Effector memory CD4-positive, alpha-beta T cell (primary cell): ENCODE measurements around the gene LDHB.

Source experiments
- DNase-seq, 3 donors: peaks; one replicate each; pipeline ENCODE4 v3.0.0-alpha.2; 2020
- H3K27ac ChIP-seq: 2 replicates; pipeline ENCODE4 v1.7.0; 2013; ENCODE audit warnings: mild to moderate bottlenecking, low read length, moderate library complexity; ENCODE audit not compliant: insufficient read depth, poor library complexity, severe bottlenecking
- H3K27me3 ChIP-seq: replicated peaks from 2 replicates; pipeline ENCODE4 v1.7.0; 2013; ENCODE audit warnings: mild to moderate bottlenecking, low read length; ENCODE audit not compliant: insufficient read depth, control insufficient read depth, poor library complexity, severe bottlenecking
- H3K36me3 ChIP-seq: 2 replicates; pipeline ENCODE4 v1.7.0; 2013; ENCODE audit warnings: mild to moderate bottlenecking, low read length, moderate library complexity; ENCODE audit not compliant: control insufficient read depth, insufficient read depth
- H3K4me1 ChIP-seq: 2 replicates; pipeline ENCODE4 v1.7.0; 2013; ENCODE audit warnings: low read length, mild to moderate bottlenecking; ENCODE audit not compliant: control insufficient read depth, insufficient read depth, poor library complexity, severe bottlenecking
- H3K4me3 ChIP-seq: 2 replicates; pipeline ENCODE4 v1.7.0; 2013; ENCODE audit warnings: low read length, low read depth, mild to moderate bottlenecking; ENCODE audit not compliant: insufficient read depth, poor library complexity, severe bottlenecking
- H3K9me3 ChIP-seq: 2 replicates; pipeline ENCODE4 v1.7.0; 2013; ENCODE audit warnings: mild to moderate bottlenecking, low read length, moderate library complexity; ENCODE audit not compliant: control insufficient read depth

LDHB gene

GRCh38 chr12:21615431-21615830, 42.2 kb downstream of the LDHB start:
- H3K4me1 ChIP-seq: peaks cover 33% of the 10 kb centered on the region
- peak overlapping the region; percentile 60 for H3K27ac ChIP-seq
- no peak overlapping the region for H3K4me3 ChIP-seq
- no peaks in the 10 kb centered on the region for H3K27me3 ChIP-seq
- H3K36me3 ChIP-seq: no peaks in the 10 kb centered on the region
- no peak for DNase-seq
- H3K9me3 ChIP-seq: no peaks in the 10 kb centered on the region

- Histone ChIP-seq H3K9me3 (no peaks in the 10 kb centered on the region), H3K27ac (peak overlapping the region; percentile 60), H3K4me1 (peaks cover 33% of the 10 kb centered on the region), H3K27me3 (no peaks in the 10 kb centered on the region), H3K36me3 (no peaks in the 10 kb centered on the region), H3K4me3 (no peak overlapping the region)
- DNase-seq: no peak
These were observed 43.1 kb downstream of the LDHB start for GRCh38 chr12:21614506-21614905.

DNA sequence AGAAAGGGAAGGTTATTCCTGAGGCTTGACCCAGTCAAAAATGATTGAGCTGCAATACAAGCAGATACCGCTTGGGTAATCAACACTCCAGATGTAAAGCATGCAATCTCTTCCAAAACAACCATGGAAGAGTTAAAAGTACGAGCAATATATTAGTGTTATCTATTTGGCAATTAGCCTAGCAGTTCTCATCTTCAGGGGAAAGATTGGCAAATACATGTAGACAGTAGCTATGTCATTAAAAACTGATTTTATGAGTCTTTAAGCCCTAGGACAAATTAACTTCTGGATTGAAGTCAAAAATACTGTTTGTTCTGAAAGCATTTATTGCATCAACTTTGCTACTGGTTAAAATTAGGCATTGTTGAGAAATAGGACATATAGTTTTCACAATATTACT, 43.7 kb downstream of the LDHB start:
- peak overlapping the region; percentile 0 for H3K4me3 ChIP-seq
- H3K4me1 ChIP-seq: peaks cover 33% of the 10 kb centered on the region
- H3K27ac ChIP-seq: peak overlapping the region; percentile 60
- no peaks in the 10 kb centered on the region for H3K27me3 ChIP-seq
- no peaks in the 10 kb centered on the region for H3K36me3 ChIP-seq
- no peak for DNase-seq
- no peaks in the 10 kb centered on the region for H3K9me3 ChIP-seq

- Histone ChIP-seq H3K4me1 (peaks cover 5% of the 10 kb centered on the region), H3K27me3 (no peaks in the 10 kb centered on the region), H3K27ac (no peak overlapping the region), H3K9me3 (no peaks in the 10 kb centered on the region), H3K4me3 (no peak overlapping the region), H3K36me3 (no peaks in the 10 kb centered on the region)
- no peak for DNase-seq
These were observed 49.4 kb downstream of the LDHB start for GRCh38 chr12:21608196-21608595.

DNA sequence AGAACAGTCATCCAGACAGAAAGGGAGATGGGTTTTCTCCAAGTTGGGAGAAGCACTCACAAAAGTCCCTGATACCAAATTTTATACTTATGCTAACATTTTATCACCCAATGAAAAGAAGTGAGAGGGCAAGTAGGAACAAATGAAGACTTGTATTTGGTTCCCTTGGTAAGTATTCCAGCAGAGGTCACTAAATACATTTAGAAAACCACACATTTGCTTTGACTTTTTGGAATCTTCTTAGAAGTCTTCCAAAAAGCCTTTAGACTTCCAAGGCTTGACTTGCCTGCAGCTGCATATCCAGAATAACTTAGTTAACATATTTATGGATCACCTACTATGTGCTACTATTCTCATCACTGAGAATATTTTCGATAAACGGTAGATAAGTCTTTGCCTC, 49.9 kb downstream of the LDHB start:
- Histone ChIP-seq H3K36me3 (no peaks in the 10 kb centered on the region), H3K9me3 (no peaks in the 10 kb centered on the region), H3K27ac (no peak overlapping the region), H3K4me1 (peaks cover under 1% of the 10 kb centered on the region), H3K4me3 (no peak overlapping the region), H3K27me3 (no peaks in the 10 kb centered on the region)
- no peak for DNase-seq

DNA sequence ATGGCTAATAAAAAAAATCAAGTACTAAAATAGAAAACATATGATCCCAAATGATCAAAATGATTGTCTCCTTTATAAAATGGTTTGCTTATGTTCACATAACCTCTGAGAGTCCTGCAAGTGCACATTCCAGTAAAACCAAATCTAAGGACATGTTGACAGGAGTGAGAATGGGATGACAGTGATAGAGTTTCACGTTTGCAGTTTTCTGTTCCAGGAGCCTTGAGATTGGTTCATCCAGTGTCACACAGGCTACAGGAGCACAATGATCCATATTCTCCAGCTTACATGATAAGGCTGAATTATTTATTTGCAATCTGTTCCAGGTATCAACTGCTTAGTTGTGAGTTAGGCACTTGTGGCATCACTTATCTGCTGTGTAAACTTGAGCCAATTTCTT, 51.5 kb downstream of the LDHB start:
- no peak overlapping the region for H3K27ac ChIP-seq
- H3K4me1 ChIP-seq: no peaks in the 10 kb centered on the region
- H3K27me3 ChIP-seq: no peaks in the 10 kb centered on the region
- no peaks in the 10 kb centered on the region for H3K9me3 ChIP-seq
- H3K4me3 ChIP-seq: no peak overlapping the region
- H3K36me3 ChIP-seq: no peaks in the 10 kb centered on the region
- no peak for DNase-seq

DNA sequence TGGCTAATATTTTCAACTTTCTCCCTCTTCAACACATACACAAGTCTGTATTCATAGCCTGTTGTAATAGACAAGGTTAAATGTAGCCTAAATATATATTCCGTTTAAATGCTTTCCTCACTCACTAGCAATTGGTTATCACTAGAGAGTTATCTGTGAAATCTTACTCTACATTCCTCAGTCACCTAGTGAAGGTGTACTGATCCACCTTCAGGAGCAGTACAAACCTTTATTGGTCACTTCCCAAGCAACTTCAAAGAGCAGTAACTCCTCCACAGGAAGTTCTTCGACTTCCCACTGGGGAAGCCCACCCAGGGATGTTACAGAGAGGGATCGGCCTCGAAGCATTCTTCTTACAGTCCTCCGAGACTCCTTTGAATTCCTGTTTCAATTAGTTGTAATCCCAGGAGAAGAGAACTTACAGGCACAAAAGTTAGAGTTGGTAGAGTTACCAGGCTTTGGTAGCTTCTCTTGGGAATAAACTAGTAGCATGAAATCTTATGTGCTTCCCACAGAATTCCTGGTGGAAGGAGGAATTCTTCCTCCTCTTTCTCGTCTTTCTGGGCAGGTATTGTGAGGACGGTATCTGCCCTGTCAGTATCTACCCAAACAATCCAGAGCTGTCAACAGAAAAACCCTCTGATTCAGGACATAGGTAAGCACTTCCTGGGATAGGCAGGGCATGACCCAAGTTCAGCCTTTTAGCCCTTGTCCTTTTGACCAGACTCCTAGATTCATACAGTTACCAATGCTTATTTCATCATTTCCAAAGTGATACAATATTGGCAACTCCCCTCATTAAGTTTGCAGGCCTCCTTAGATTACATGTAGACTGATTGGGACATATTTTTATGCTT, 53.2 kb downstream of the LDHB start, which contains the start of gene GYS2:
GYS2 (minus strand) TSS at position 603 of the 857 bp plus-strand sequence; CDS start at position 348, 255 bp downstream.
- no peaks in the 10 kb centered on the region for H3K9me3 ChIP-seq
- no peak within 1 kb of the TSS for H3K4me3 ChIP-seq
- no peaks in the 10 kb centered on the region for H3K36me3 ChIP-seq
- DNase-seq: no peak
- no peaks in the 10 kb centered on the region for H3K4me1 ChIP-seq
- H3K27ac ChIP-seq: no peak within 1 kb of the TSS
- H3K27me3 ChIP-seq: no peaks in the 10 kb centered on the region

DNA sequence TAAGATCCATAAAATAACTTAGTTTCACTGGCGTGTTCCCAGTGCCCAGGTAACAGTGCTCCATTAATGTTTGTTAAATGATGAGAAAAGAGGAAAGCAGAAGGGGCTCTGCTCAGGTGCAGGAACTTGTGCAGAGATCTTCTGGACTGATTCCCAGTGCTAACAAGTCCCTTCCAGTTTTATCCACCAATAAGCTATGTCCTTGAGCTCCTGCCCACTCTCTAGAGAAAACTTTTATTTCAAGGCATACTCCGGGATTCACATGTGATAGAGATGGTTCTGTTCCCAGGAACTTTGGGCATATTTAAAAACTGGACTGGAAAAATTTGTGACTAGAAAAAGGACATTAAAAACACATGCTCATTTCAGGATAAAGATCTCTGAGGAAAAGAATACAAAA, 54.9 kb downstream of the LDHB start:
- no peak for DNase-seq
- Histone ChIP-seq H3K27ac (no peak overlapping the region), H3K27me3 (no peaks in the 10 kb centered on the region), H3K9me3 (no peaks in the 10 kb centered on the region), H3K36me3 (no peaks in the 10 kb centered on the region), H3K4me1 (no peaks in the 10 kb centered on the region), H3K4me3 (no peak overlapping the region)

- Histone ChIP-seq H3K27me3 (no peaks in the 10 kb centered on the region), H3K4me3 (no peak overlapping the region), H3K9me3 (no peaks in the 10 kb centered on the region), H3K27ac (no peak overlapping the region), H3K36me3 (no peaks in the 10 kb centered on the region), H3K4me1 (no peaks in the 10 kb centered on the region)
- DNase-seq: no peak
These were observed 57.4 kb downstream of the LDHB start for GRCh38 chr12:21600196-21600595.

DNA sequence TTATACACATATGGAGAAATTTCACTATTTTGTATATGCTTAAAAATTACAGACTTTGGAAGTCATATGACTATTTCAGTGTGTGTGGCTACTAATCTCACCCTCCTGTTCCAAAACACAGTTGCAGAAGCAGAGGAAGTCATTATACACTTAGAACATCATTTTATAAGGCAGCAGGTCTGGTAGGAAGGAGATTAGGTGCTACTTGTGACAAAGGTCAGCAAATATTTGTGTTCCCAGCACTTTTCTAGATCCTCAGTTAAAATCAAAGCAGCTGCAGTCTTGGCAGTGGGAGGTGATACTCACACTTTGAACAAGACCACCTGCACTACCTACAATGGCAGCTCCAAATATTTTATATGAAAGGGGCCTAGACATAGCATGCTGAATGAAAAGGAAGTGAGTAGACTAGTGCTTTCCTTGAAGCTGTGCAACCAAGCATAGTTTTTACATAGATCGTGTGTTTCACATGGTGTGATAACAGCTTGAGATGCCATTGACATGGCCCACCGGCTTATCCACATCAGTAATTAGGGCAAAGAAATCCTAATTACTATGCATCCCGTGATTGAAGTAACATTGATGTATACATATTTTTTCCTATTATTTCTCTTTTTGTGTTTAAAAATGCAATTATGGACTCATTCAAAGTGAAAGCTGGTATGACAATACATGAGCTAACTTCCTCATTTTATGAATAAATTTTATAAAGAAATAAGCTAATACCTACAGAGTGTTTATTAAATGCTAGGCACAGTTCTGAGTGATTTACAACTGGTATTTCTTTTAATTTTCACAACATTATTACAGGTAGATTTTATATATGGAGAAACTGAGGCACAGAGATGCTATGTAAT, 58.3 kb downstream of the LDHB start:
- Histone ChIP-seq H3K4me3 (no peak overlapping the region), H3K27ac (no peak overlapping the region), H3K27me3 (no peaks in the 10 kb centered on the region), H3K36me3 (no peaks in the 10 kb centered on the region), H3K9me3 (no peaks in the 10 kb centered on the region), H3K4me1 (no peaks in the 10 kb centered on the region)
- DNase-seq: no peak
